Heart left ventricle (tissue), 16 donors: ENCODE results near the gene MMP17. TPM values are rescaled to one million over a fixed set of nuclear protein-coding genes. Genes with fewer than 3 reads are reported as not detected.
A peak's percentile ranks its signal among the peaks of the same experiment; 100 is the strongest.

Source experiments
- ATAC-seq, 4 donors: fragments of 200-7000 bp; cut with Tn5 transposase; one replicate each; pipeline ENCODE4 v1.9.1; 2020 to 2022; ENCODE audit warnings: moderate library complexity in 4 of 4, mild to moderate bottlenecking in 3 of 4, moderate number of reproducible peaks in 1 of 4
- DNase-seq, 5 donors: peaks; one replicate each; pipeline ENCODE4 v3.0.0-alpha.2; 2020
- H3K27ac ChIP-seq, 12 donors: fragments of 200-600 bp; sonication (generic) in 4 of 12; one replicate each; pipeline versions ENCODE4 v1.5.0 to v1.8.0; 2016 to 2022; ENCODE audit warnings: mild to moderate bottlenecking in 2 of 12
- H3K27me3 ChIP-seq, 9 donors: fragments of 200-600 bp; sonication (generic) in 2 of 9; one replicate each; pipeline versions ENCODE4 v1.5.1 to v1.8.0; 2016 to 2022; ENCODE audit warnings: mild to moderate bottlenecking in 3 of 9
- H3K36me3 ChIP-seq, 9 donors: fragments of 200-600 bp; sonication (generic) in 2 of 9; one replicate each; pipeline versions ENCODE4 v1.5.0 to v1.8.0; 2018 to 2022; ENCODE audit warnings: mild to moderate bottlenecking in 2 of 9
- H3K4me1 ChIP-seq, 12 donors: fragments of 200-600 bp; sonication (generic) in 4 of 12; one replicate each; pipeline versions ENCODE4 v1.5.0 to v1.8.0; 2016 to 2022; ENCODE audit warnings: mild to moderate bottlenecking in 3 of 12
- H3K4me3 ChIP-seq, 12 donors: fragments of 200-600 bp; sonication (generic) in 4 of 12; one replicate each; pipeline versions ENCODE4 v1.5.0 to v1.8.0; 2017 to 2022; ENCODE audit warnings: mild to moderate bottlenecking in 9 of 12, moderate library complexity in 4 of 12
- H3K9me3 ChIP-seq, 12 donors: fragments of 200-600 bp; sonication (generic) in 4 of 12; one replicate each; pipeline versions ENCODE4 v1.5.0 to v1.8.0; 2016 to 2022; ENCODE audit warnings: mild to moderate bottlenecking in 1 of 12
- POLR2A ChIP-seq, 2 donors: fragments of 450-650 bp; IDR thresholded peaks; one replicate each; pipeline ENCODE4 v1.6.1; 2017; ENCODE audit warnings: antibody characterized with exemption in 2 of 2, mild to moderate bottlenecking in 2 of 2, moderate library complexity in 2 of 2
- WGBS, 4 donors: extraction: QIAGEN DNeasy Blood & Tissue Kit in 2 of 4; methylation state at CpG; one replicate each; pipeline versions ENCODE4 v1.1.5 to v1.1.7; 2013 to 2018; 5-methylcytosine and 5-hydroxymethylcytosine counted together
- intact Hi-C, 10 donors: fragments of 100-400 bp; cut with DNase I; formaldehyde crosslinking; loops; one replicate each; pipeline versions ENCODE4 v1.11.1 to v1.14.2; 2022
- polyA plus RNA-seq, 2 donors: library from polyadenylated mRNA; stranded (reverse); fragments of 200-250 nt; gene quantifications; one replicate each; pipeline ENCODE4 v1.2.3, GENCODE V29; 2013
- total RNA-seq, 9 donors: library from RNA; depleted of rRNA in 2 of 9; stranded (reverse); fragments of >200 nt in 2 of 9; fragmentation: NEBNext Ultra II Directional in 3 of 9; extraction: Animal tissue kit (Norgen Biotek cat#: 25700) in 3 of 9; gene quantifications; one replicate each; pipeline versions ENCODE4 v1.1.0 to v1.2.4, GENCODE V29; 2016 to 2023
- TF ChIP-seq, protein P1 (sequence below), 12 donors: fragments of 200-600 bp; sonication (generic) in 4 of 12; IDR thresholded peaks; one replicate each; pipeline versions ENCODE4 v1.5.0 to v1.8.0; 2018 to 2022; ENCODE audit warnings: antibody characterized with exemption in 12 of 12, mild to moderate bottlenecking in 5 of 12
- donor health status: ischemic (EF 13 %, LVEDD 7.1; RV severe dilation, severe dysfunction).
- donor health status: healthy with polysubstance abuse.
- donor health status: DM: no; HTN: yes; CAD: no.
- donor health status: DM: no; HTN: no; CAD: no.
- donor health status: ischemic (EF 25% LVEDD 6.9; RV normal size, moderate dysfunction).
- donor health status: ischemic (EF 25% LVEDD 5.7; RV mildly dilated, moderate dysfunction).
- donor health status: healthy.
- donor health status: DM: yes; HTN: yes; CAD: no.
- donor health status: ischemic (EF 35%, LVEDD 5.7; RV mildly dilated, moderate dysfunction).
- donor health status: nonischemic (EF 11% LVEDD 7.7; RV severe dilation, severe dysfunction).
- donor health status: DM: yes; HTN: yes; CAD: no.
- donor health status: PGD.
- donor health status: ischemic (EF 29% LVEDD 5.4; RV normal size, mild dysfunction).
- donor health status: nonischemic (EF 23%, LVEDD 6.1; RV moderate dilation, normal function).

MMP17 gene
- total and polyA plus RNA-seq, 11 donors: 0.28 to 2.1 (median 1.2) TPM

DNA sequence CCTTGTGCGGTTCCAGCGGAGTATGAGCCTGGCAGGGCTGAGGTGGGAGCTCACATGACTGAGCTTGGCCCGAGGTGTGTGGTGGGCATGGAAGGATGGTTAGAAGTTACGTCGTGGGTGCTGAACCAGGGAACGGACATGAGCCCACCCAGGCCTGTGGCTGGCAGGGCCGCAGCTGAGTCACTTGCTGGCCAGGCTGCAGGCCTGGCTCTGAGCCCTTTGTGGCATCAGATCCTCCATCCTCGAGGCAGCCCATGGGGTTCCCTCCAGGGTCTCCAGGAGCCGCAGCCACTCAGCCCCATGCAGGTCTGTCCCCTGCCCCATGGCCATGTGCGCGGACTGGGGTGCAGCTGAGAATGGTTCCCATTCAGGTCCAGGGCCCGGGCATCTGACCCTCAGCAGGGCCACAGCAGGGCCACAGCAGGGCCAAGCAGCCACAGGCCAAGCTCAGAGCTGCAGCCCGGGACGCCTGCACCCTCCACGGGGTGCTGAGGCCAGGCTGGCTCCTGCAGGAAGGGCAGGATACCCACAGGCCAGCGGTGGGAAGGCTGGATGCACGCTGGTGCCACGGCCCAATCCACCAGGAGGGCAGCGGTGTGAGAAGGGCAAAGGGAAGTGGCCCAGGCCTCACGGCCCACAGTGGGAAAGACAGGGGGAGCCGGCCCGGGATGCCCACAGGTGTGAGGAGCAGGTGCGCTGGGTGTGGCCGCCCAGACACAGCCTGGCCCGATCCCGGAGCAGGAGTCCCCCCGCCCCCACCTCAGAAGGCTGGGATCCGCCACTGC, 39.9 kb downstream of the MMP17 start:
- no peak for TF ChIP-seq POLR2A (IDR thresholded peaks at IDR 0.05)
- TF ChIP-seq, protein P1, sequence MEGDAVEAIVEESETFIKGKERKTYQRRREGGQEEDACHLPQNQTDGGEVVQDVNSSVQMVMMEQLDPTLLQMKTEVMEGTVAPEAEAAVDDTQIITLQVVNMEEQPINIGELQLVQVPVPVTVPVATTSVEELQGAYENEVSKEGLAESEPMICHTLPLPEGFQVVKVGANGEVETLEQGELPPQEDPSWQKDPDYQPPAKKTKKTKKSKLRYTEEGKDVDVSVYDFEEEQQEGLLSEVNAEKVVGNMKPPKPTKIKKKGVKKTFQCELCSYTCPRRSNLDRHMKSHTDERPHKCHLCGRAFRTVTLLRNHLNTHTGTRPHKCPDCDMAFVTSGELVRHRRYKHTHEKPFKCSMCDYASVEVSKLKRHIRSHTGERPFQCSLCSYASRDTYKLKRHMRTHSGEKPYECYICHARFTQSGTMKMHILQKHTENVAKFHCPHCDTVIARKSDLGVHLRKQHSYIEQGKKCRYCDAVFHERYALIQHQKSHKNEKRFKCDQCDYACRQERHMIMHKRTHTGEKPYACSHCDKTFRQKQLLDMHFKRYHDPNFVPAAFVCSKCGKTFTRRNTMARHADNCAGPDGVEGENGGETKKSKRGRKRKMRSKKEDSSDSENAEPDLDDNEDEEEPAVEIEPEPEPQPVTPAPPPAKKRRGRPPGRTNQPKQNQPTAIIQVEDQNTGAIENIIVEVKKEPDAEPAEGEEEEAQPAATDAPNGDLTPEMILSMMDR (IDR thresholded peaks at IDR 0.05): no peak
- Histone ChIP-seq H3K4me1 (peaks cover 0 to 9% (median 0%) of the 10 kb centered on the region in 12 donors), H3K27me3 (peaks cover 0 to 5% (median 0%) of the 10 kb centered on the region in 9 donors), H3K4me3 (no peak overlapping the region), H3K9me3 (no peaks in the 10 kb centered on the region), H3K36me3 (no peaks in the 10 kb centered on the region), H3K27ac (no peak overlapping the region)
- ATAC-seq (no peak), DNase-seq (no peak)
- intact Hi-C loops: no loop called here
- WGBS, 4 donors: 89 to 92% (median 90%) methylated on average over 23 to 28 of the region's 28 CpGs

- no peak for DNase-seq
- Histone ChIP-seq H3K4me1 (peaks cover 0 to 9% (median 0%) of the 10 kb centered on the region in 12 donors), H3K4me3 (no peak overlapping the region), H3K27me3 (no peaks in the 10 kb centered on the region), H3K36me3 (no peaks in the 10 kb centered on the region), H3K9me3 (no peaks in the 10 kb centered on the region), H3K27ac (no peak overlapping the region)
- intact Hi-C loops: no loop called here
- peak in 2 of 4 donors; percentile 36 to 53 for ATAC-seq
- TF ChIP-seq, protein P1 (IDR thresholded peaks at IDR 0.05): no peak
- no peak for TF ChIP-seq POLR2A (IDR thresholded peaks at IDR 0.05)
- WGBS, 4 donors: 57 to 64% (median 63%) methylated on average over 16 of the region's 16 CpGs
These were observed 41.8 kb downstream of the MMP17 start for GRCh38 chr12:131869871-131870418.

- Histone ChIP-seq H3K27ac (no peak overlapping the region), H3K4me3 (no peak overlapping the region), H3K36me3 (no peaks in the 10 kb centered on the region), H3K4me1 (peaks cover 0 to 9% (median 0%) of the 10 kb centered on the region in 12 donors), H3K27me3 (no peaks in the 10 kb centered on the region), H3K9me3 (no peaks in the 10 kb centered on the region)
- TF ChIP-seq, protein P1 (IDR thresholded peaks at IDR 0.05): no peak
- TF ChIP-seq POLR2A (IDR thresholded peaks at IDR 0.05): no peak
- WGBS, 4 donors: 90 to 96% (median 96%) methylated on average over 6 of the region's 6 CpGs
- ATAC-seq: no peak
- intact Hi-C loops: no loop called here
- no peak for DNase-seq
These were observed 43.5 kb downstream of the MMP17 start for GRCh38 chr12:131871677-131872076.
